Keratinocyte (primary cell): ENCODE measurements around the gene BACE1-AS. TPM values are rescaled to one million over a fixed set of nuclear protein-coding genes. Genes with fewer than 3 reads are reported as not detected.

Experiments used
- DNase-seq: peaks from one replicate; pipeline ENCODE4 v3.0.0-alpha.2; 2011; ENCODE audit warnings: low read depth, missing footprints, low spot score
- FAIRE-seq: peaks from 2 replicates; lab custom pipeline; 2011; peaks lifted over from hg19 to GRCh38; lab: Jason Lieb, UNC
- H2AFZ ChIP-seq: 2 replicates; pipeline ENCODE4 v1.6.0; 2012; ENCODE audit warnings: low read length, control low read depth, inconsistent platforms; ENCODE audit not compliant: control insufficient read depth
- H3K27ac ChIP-seq: 2 replicates; pipeline ENCODE4 v1.5.1; 2011; ENCODE audit warnings: low read length; ENCODE audit not compliant: control insufficient read depth, insufficient read depth
- H3K27me3 ChIP-seq: 3 replicates; pipeline ENCODE4 v1.6.0; 2011; ENCODE audit warnings: low read length; ENCODE audit not compliant: control insufficient read depth, insufficient read depth; ENCODE audit errors: extremely low read depth
- H3K36me3 ChIP-seq, 2 experiments: 2 replicates in 1 of 2; 3 replicates in 1 of 2; pipeline ENCODE4 v1.5.1; 2011; ENCODE audit warnings: low read length in 2 of 2, mild to moderate bottlenecking in 1 of 2; ENCODE audit not compliant: control insufficient read depth in 2 of 2, insufficient read depth in 2 of 2; ENCODE audit errors: extremely low read depth in 1 of 2
- H3K4me1 ChIP-seq: 3 replicates; pipeline ENCODE4 v1.5.1; 2011; ENCODE audit warnings: low read length; ENCODE audit not compliant: control insufficient read depth, insufficient read depth; ENCODE audit errors: extremely low read depth
- H3K4me2 ChIP-seq: 3 replicates; pipeline ENCODE4 v1.6.0; 2011; ENCODE audit warnings: low read depth, low read length; ENCODE audit not compliant: control insufficient read depth, insufficient read depth; ENCODE audit errors: extremely low read depth
- H3K4me3 ChIP-seq, 3 experiments: fragments of 200-600 bp in 1 of 3; sonication (generic) in 1 of 3; 2 replicates in 2 of 3; 3 replicates in 1 of 3; pipeline ENCODE4 v1.5.1; 2011 to 2016; ENCODE audit warnings: low read length in 3 of 3, mild to moderate bottlenecking in 3 of 3, control low read depth in 2 of 3, inconsistent platforms in 1 of 3, low read depth in 1 of 3, mixed read lengths in 1 of 3, mixed run types in 1 of 3, moderate library complexity in 1 of 3; ENCODE audit not compliant: control insufficient read depth in 2 of 3, insufficient read depth in 2 of 3; ENCODE audit errors: extremely low read depth in 1 of 3
- H3K79me2 ChIP-seq: 2 replicates; pipeline ENCODE4 v1.6.0; 2012; ENCODE audit warnings: low read length; ENCODE audit not compliant: control insufficient read depth, insufficient read depth
- H3K9ac ChIP-seq: 3 replicates; pipeline ENCODE4 v1.6.0; 2011; ENCODE audit warnings: low read length; ENCODE audit not compliant: control insufficient read depth, insufficient read depth; ENCODE audit errors: extremely low read depth
- H3K9me1 ChIP-seq: 3 replicates; pipeline ENCODE4 v1.6.0; 2011; ENCODE audit warnings: low read length; ENCODE audit not compliant: control insufficient read depth, insufficient read depth; ENCODE audit errors: extremely low read depth
- H3K9me3 ChIP-seq: 2 replicates; pipeline ENCODE4 v1.5.1; 2012; ENCODE audit warnings: low read depth, low read length; ENCODE audit not compliant: control insufficient read depth
- H4K20me1 ChIP-seq: 3 replicates; pipeline ENCODE4 v1.6.0; 2011; ENCODE audit warnings: low read length; ENCODE audit not compliant: control insufficient read depth, insufficient read depth; ENCODE audit errors: extremely low read depth
- CTCF ChIP-seq, 3 experiments: IDR thresholded peaks in 1 of 3; conservative IDR thresholded peaks in 1 of 3; optimal IDR thresholded peaks in 1 of 3; 2 replicates in 2 of 3; 3 replicates in 1 of 3; pipeline versions ENCODE3 to v1.5.1; 2011; ENCODE audit warnings: low read length in 3 of 3, mild to moderate bottlenecking in 3 of 3, moderate library complexity in 2 of 3, control low read depth in 1 of 3, inconsistent platforms in 1 of 3; ENCODE audit not compliant: insufficient read depth in 2 of 3; ENCODE audit errors: extremely low read depth in 1 of 3
- EZH2 ChIP-seq: IDR thresholded peaks from one replicate; pipeline ENCODE4 v1.6.1; 2012; ENCODE audit warnings: inconsistent platforms, mild to moderate bottlenecking, low read length, moderate library complexity
- dilution Hi-C: fragments of 300-500 bp; cut with MboI; formaldehyde crosslinking; loops from one replicate; pipeline ENCODE4 v1.7.0; 2020; ENCODE audit warnings: low sequenced_read_pairs; ENCODE audit not compliant: extremely low pct_ligation_motif_present
- polyA plus RNA-seq, 5 experiments: library from polyadenylated mRNA; depleted of rRNA in 3 of 5; stranded (reverse) in 3 of 5; stranded (forward) in 1 of 5; unstranded in 1 of 5; fragments of >200 nt; gene quantifications; 1 replicate in 1 of 5; 2 replicates in 3 of 5; 3 replicates in 1 of 5; pipeline versions ENCODE4 v1.2.1 to v1.2.3, GENCODE V29; 2011 to 2012; ENCODE audit warnings: missing spikeins in 2 of 5, low read depth in 1 of 5, low replicate concordance in 1 of 5

The BACE1-AS gene
- polyA plus RNA-seq, 1 donor (not counting 4 experiments of a cell fraction or from before 2014, with no cell fraction given) = 2.2 TPM

- H3K27me3 ChIP-seq = no peaks in the 10 kb centered on the region
- no peaks in the 10 kb centered on the region for H3K79me2 ChIP-seq
- H3K4me2 ChIP-seq = no peak overlapping the region
- dilution Hi-C loops = no loop called here
- H2AFZ ChIP-seq = no peak overlapping the region
- no peaks in the 10 kb centered on the region for H3K36me3 ChIP-seq
- no peaks in the 10 kb centered on the region for H3K9me3 ChIP-seq
- H3K9ac ChIP-seq = no peak overlapping the region
- no peaks in the 10 kb centered on the region for H3K4me1 ChIP-seq
- DNase-seq = no peak
- H3K9me1 ChIP-seq = no peaks in the 10 kb centered on the region
- H4K20me1 ChIP-seq = no peaks in the 10 kb centered on the region
- H3K27ac ChIP-seq = no peak overlapping the region
- no peak overlapping the region for H3K4me3 ChIP-seq
- no peak for FAIRE-seq
- TF ChIP-seq EZH2 = no peak
- no peak for TF ChIP-seq CTCF (optimal IDR thresholded peaks at IDR 0.05 in 1 of 3, IDR thresholded peaks at IDR 0.05 in 1 of 3, conservative IDR thresholded peaks at IDR 0.05 in 1 of 3; ENCODE audit: extremely low read depth in 1 of 3, insufficient read depth in 2 of 3, low read length in 3 of 3)
These were observed 11.1 kb downstream of the BACE1-AS start for GRCh38 chr11:117302228-117302627.

- Histone ChIP-seq H3K9me3 (no peaks in the 10 kb centered on the region), H4K20me1 (no peaks in the 10 kb centered on the region), H3K9ac (no peak overlapping the region), H3K9me1 (no peaks in the 10 kb centered on the region), H3K4me3 (no peak overlapping the region), H3K27ac (no peak overlapping the region), H3K79me2 (no peaks in the 10 kb centered on the region), H3K4me2 (no peak overlapping the region), H2AFZ (no peak overlapping the region), H3K36me3 (no peaks in the 10 kb centered on the region), H3K4me1 (no peaks in the 10 kb centered on the region), H3K27me3 (no peaks in the 10 kb centered on the region)
- TF ChIP-seq EZH2 (no peak), CTCF (optimal IDR thresholded peaks at IDR 0.05 in 1 of 3, IDR thresholded peaks at IDR 0.05 in 1 of 3, conservative IDR thresholded peaks at IDR 0.05 in 1 of 3; ENCODE audit: extremely low read depth in 1 of 3, insufficient read depth in 2 of 3, low read length in 3 of 3) (no peak)
- dilution Hi-C loops = no loop called here
- no peak for FAIRE-seq
- no peak for DNase-seq
These were observed 12.0 kb downstream of the BACE1-AS start for GRCh38 chr11:117303101-117303500.
